Right lobe of liver (tissue), 6 donors: Measurements from ENCODE around the gene STPG4. TPM values are rescaled to one million over a fixed set of nuclear protein-coding genes. Genes with fewer than 3 reads are reported as not detected.

Experiments
- ATAC-seq, 4 donors: fragments of 200-7000 bp; cut with Tn5 transposase; one replicate each; pipeline ENCODE4 v1.9.1; 2020; ENCODE audit warnings: mild to moderate bottlenecking in 4 of 4, moderate library complexity in 4 of 4
- DNase-seq, 3 donors: peaks; one replicate each; pipeline ENCODE4 v3.0.0-alpha.2; 2020
- H3K27ac ChIP-seq, 3 donors: fragments of 200-600 bp; one replicate each; pipeline ENCODE4 v1.8.0; 2022
- H3K27me3 ChIP-seq, 2 donors: fragments of 200-600 bp; one replicate each; pipeline ENCODE4 v1.8.0; 2022
- H3K36me3 ChIP-seq, 4 donors: fragments of 200-600 bp; sonication (generic) in 1 of 4; one replicate each; pipeline versions ENCODE4 v1.5.1 to v1.8.0; 2017 to 2022; ENCODE audit warnings: control low read depth in 1 of 4
- H3K4me1 ChIP-seq, 4 donors: fragments of 200-600 bp; sonication (generic) in 1 of 4; one replicate each; pipeline versions ENCODE4 v1.5.1 to v1.8.0; 2017 to 2022; ENCODE audit warnings: control low read depth in 1 of 4
- H3K4me3 ChIP-seq, 3 donors: fragments of 200-600 bp; one replicate each; pipeline ENCODE4 v1.8.0; 2022
- H3K9me3 ChIP-seq, 4 donors: fragments of 200-600 bp; sonication (generic) in 1 of 4; one replicate each; pipeline versions ENCODE4 v1.5.1 to v1.8.0; 2017 to 2022; ENCODE audit warnings: control low read depth in 1 of 4
- CTCF ChIP-seq, 4 donors: fragments of 200-600 bp in 3 of 4; fragments of 450-650 bp in 1 of 4; IDR thresholded peaks; one replicate each; pipeline versions ENCODE4 v1.5.1 to v1.8.0; 2016 to 2022; ENCODE audit warnings: antibody characterized with exemption in 4 of 4, mild to moderate bottlenecking in 2 of 4
- POLR2A ChIP-seq: fragments of 450-650 bp; IDR thresholded peaks from one replicate; pipeline ENCODE4 v1.6.1; 2017; ENCODE audit warnings: antibody characterized with exemption, mild to moderate bottlenecking
- WGBS: methylation state at CpG from one replicate; pipeline ENCODE4 v1.1.6; 2018; ENCODE audit warnings: low coverage, low lambda C conversion rate; ENCODE audit not compliant: insufficient coverage; ENCODE audit errors: missing lambda C conversion rate; 5-methylcytosine and 5-hydroxymethylcytosine counted together
- intact Hi-C, 2 donors: fragments of 100-400 bp; cut with DNase I; formaldehyde crosslinking; loops; one replicate each; pipeline versions ENCODE4 v1.11.2 to v1.14.1; 2022
- total RNA-seq, 6 experiments: library from RNA; depleted of rRNA in 2 of 6; stranded (reverse); fragments of >200 nt in 2 of 6; fragmentation: NEBNext Ultra II Directional in 3 of 6; extraction: Animal tissue kit (Norgen Biotek cat#: 25700) in 3 of 6; gene quantifications; one replicate each; pipeline versions ENCODE4 v1.1.0 to v1.2.4, GENCODE V29; 2016 to 2023
- donor health status: DM: no; HTN: yes; CAD: no.
- donor health status: DM: no; HTN: no; CAD: no.
- donor health status: DM: no; HTN: no; CAD: no.
- donor health status: DM: no; HTN: yes; CAD: no.
- donor health status: DM: no; HTN: yes; CAD: no.

STPG4 gene
- total RNA-seq, 6 experiments from 2014 or later: not detected

- Histone ChIP-seq H3K27ac (peak overlapping the region; percentile 76 to 88 (median 81)), H3K36me3 (peaks cover 0 to 5% (median 0%) of the 10 kb centered on the region in 4 donors), H3K4me3 (no peak overlapping the region), H3K27me3 (no peaks in the 10 kb centered on the region), H3K4me1 (peaks cover 0 to 29% (median 10%) of the 10 kb centered on the region in 4 donors), H3K9me3 (no peaks in the 10 kb centered on the region)
- 39% methylated on average over 6 of the region's 8 CpGs for WGBS
- TF ChIP-seq CTCF (IDR thresholded peaks at IDR 0.05): no peak
- TF ChIP-seq POLR2A: no peak
- ATAC-seq: peak; percentile 37 to 60 (median 53)
- peak in 2 of 3 donors; percentile 44 to 79 for DNase-seq
- intact Hi-C loops: no loop called here
These were observed 114.0 kb downstream of the STPG4 start for GRCh38 chr2:47041063-47041462.

GRCh38 chr2:47040651-47041050 is 114.5 kb downstream of the STPG4 start:
- peak; percentile 86 to 92 (median 88) for ATAC-seq
- DNase-seq: peak in 2 of 3 donors; percentile 80 to 89
- H3K36me3 ChIP-seq: peaks cover 0 to 4% (median 0%) of the 10 kb centered on the region in 4 donors
- peaks cover 0 to 33% (median 10%) of the 10 kb centered on the region in 4 donors for H3K4me1 ChIP-seq
- no peaks in the 10 kb centered on the region for H3K9me3 ChIP-seq
- 27% methylated on average over 5 of the region's 10 CpGs for WGBS
- H3K27me3 ChIP-seq: no peaks in the 10 kb centered on the region
- intact Hi-C loops: no loop called here
- H3K27ac ChIP-seq: peak overlapping the region; percentile 76 to 88 (median 81)
- H3K4me3 ChIP-seq: no peak overlapping the region
- TF ChIP-seq POLR2A (peak; percentile 19), CTCF (IDR thresholded peaks at IDR 0.05) (no peak)

GRCh38 chr2:47039913-47040562 is 115.1 kb downstream of the STPG4 start:
- Histone ChIP-seq H3K36me3 (no peaks in the 10 kb centered on the region), H3K4me1 (peaks cover 0 to 39% (median 13%) of the 10 kb centered on the region in 4 donors), H3K4me3 (no peak overlapping the region), H3K27ac (peak overlapping the region; percentile 76 to 88 (median 81)), H3K9me3 (no peaks in the 10 kb centered on the region), H3K27me3 (no peaks in the 10 kb centered on the region)
- ATAC-seq (peak; percentile 25 to 40 (median 34)), DNase-seq (peak in 1 of 3 donors; percentile 41)
- intact Hi-C loops: no loop called here
- 74% methylated on average over 10 of the region's 17 CpGs for WGBS
- TF ChIP-seq CTCF (IDR thresholded peaks at IDR 0.05) (no peak), POLR2A (no peak)

GRCh38 chr2:47039489-47039870 is 115.6 kb downstream of the STPG4 start:
- Histone ChIP-seq H3K4me3 (no peak overlapping the region), H3K36me3 (no peaks in the 10 kb centered on the region), H3K27me3 (no peaks in the 10 kb centered on the region), H3K4me1 (peaks cover 2 to 45% (median 18%) of the 10 kb centered on the region in 4 donors), H3K27ac (peak overlapping the region in 1 of 3 donors; percentile 88), H3K9me3 (no peaks in the 10 kb centered on the region)
- ATAC-seq (no peak), DNase-seq (no peak)
- TF ChIP-seq POLR2A (no peak), CTCF (IDR thresholded peaks at IDR 0.05) (no peak)
- intact Hi-C loops: no loop called here
- 81% methylated on average over 2 of the region's 2 CpGs for WGBS
